CD14-positive monocyte (primary cell): ENCODE data around the gene HMCN2. TPM values are rescaled to one million over a fixed set of nuclear protein-coding genes. Genes with fewer than 3 reads are reported as not detected.

ENCODE experiments used
- DNase-seq, 3 donors: peaks; one replicate each; pipeline ENCODE4 v3.0.0-alpha.2; 2011 to 2022
- H2AFZ ChIP-seq: 2 replicates; pipeline ENCODE4 v1.6.0; 2012; ENCODE audit warnings: mild to moderate bottlenecking, low read depth, low read length, inconsistent platforms; ENCODE audit not compliant: insufficient read depth, poor library complexity, severe bottlenecking
- H3K27ac ChIP-seq, 2 donors: 1 replicate in 1 of 2; 2 replicates in 1 of 2; pipeline ENCODE4 v1.5.1; 2012 to 2013; ENCODE audit warnings: low read length in 2 of 2, control low read depth in 1 of 2, inconsistent platforms in 1 of 2, low read depth in 1 of 2, mild to moderate bottlenecking in 1 of 2
- H3K27me3 ChIP-seq, 2 donors: one replicate each; pipeline versions ENCODE4 v1.6.0 to v1.6.1; 2011 to 2013; ENCODE audit warnings: low read length in 2 of 2; ENCODE audit not compliant: control insufficient read depth in 2 of 2, insufficient read depth in 2 of 2
- H3K36me3 ChIP-seq, 2 donors: replicated peaks in 1 of 2; 1 replicate in 1 of 2; 2 replicates in 1 of 2; pipeline versions ENCODE4 v1.5.1 to v1.6.1; 2012 to 2013; ENCODE audit warnings: low read length in 2 of 2, control low read depth in 1 of 2, inconsistent platforms in 1 of 2, mild to moderate bottlenecking in 1 of 2; ENCODE audit not compliant: insufficient read depth in 2 of 2, control insufficient read depth in 1 of 2
- H3K4me1 ChIP-seq, 2 donors: 1 replicate in 1 of 2; 2 replicates in 1 of 2; pipeline versions ENCODE4 v1.5.1 to v1.6.1; 2012 to 2013; ENCODE audit warnings: low read length in 2 of 2, control low read depth in 1 of 2, inconsistent platforms in 1 of 2, mild to moderate bottlenecking in 1 of 2, moderate library complexity in 1 of 2; ENCODE audit not compliant: insufficient read depth in 2 of 2, control insufficient read depth in 1 of 2
- H3K4me2 ChIP-seq: replicated peaks from 2 replicates; pipeline ENCODE3; 2012; ENCODE audit warnings: low read length, moderate library complexity, mild to moderate bottlenecking; ENCODE audit not compliant: poor library complexity, severe bottlenecking; ENCODE audit errors: extremely low read depth
- H3K4me3 ChIP-seq, 3 experiments: fragments of 200-600 bp in 1 of 3; sonication (generic) in 1 of 3; replicated peaks in 1 of 3; 1 replicate in 2 of 3; 2 replicates in 1 of 3; pipeline ENCODE4 v1.5.1; 2011 to 2013; ENCODE audit warnings: low read length in 3 of 3, mild to moderate bottlenecking in 3 of 3, control low read depth in 2 of 3, low read depth in 2 of 3, inconsistent platforms in 1 of 3, moderate library complexity in 1 of 3
- H3K79me2 ChIP-seq: 2 replicates; pipeline ENCODE4 v1.6.0; 2012; ENCODE audit warnings: mild to moderate bottlenecking, control low read depth, inconsistent platforms, low read length, moderate library complexity; ENCODE audit not compliant: insufficient read depth
- H3K9ac ChIP-seq: 2 replicates; pipeline ENCODE4 v1.6.0; 2017; ENCODE audit warnings: low read length, mild to moderate bottlenecking; ENCODE audit not compliant: insufficient read depth, poor library complexity, severe bottlenecking
- H3K9me3 ChIP-seq, 2 donors: replicated peaks in 1 of 2; 1 replicate in 1 of 2; 2 replicates in 1 of 2; pipeline versions ENCODE4 v1.5.1 to v1.6.1; 2012 to 2013; ENCODE audit warnings: low read length in 2 of 2, control low read depth in 1 of 2; ENCODE audit not compliant: control insufficient read depth in 1 of 2, insufficient read depth in 1 of 2
- H4K20me1 ChIP-seq: 2 replicates; pipeline ENCODE4 v1.6.0; 2012; ENCODE audit warnings: mild to moderate bottlenecking, low read length, control low read depth, moderate library complexity; ENCODE audit not compliant: insufficient read depth
- H3K27ac Mint-ChIP-seq, 7 donors: one replicate each; pipeline ENCODE4 v1.8.0; 2020; ENCODE audit warnings: mild to moderate bottlenecking in 7 of 7, mixed read lengths in 7 of 7, moderate library complexity in 6 of 7, inconsistent platforms in 2 of 7
- H3K27me3 Mint-ChIP-seq, 3 donors: one replicate each; pipeline ENCODE4 v1.8.0; 2021 to 2022; ENCODE audit warnings: low read depth in 3 of 3, mild to moderate bottlenecking in 3 of 3, mixed read lengths in 3 of 3, moderate library complexity in 3 of 3, inconsistent platforms in 1 of 3
- H3K36me3 Mint-ChIP-seq, 2 donors: one replicate each; pipeline ENCODE4 v1.8.0; 2020; ENCODE audit warnings: mixed read lengths in 2 of 2, inconsistent platforms in 1 of 2, mild to moderate bottlenecking in 1 of 2
- H3K4me1 Mint-ChIP-seq: one replicate; pipeline ENCODE4 v1.8.0; 2020; ENCODE audit warnings: mild to moderate bottlenecking, mixed read lengths
- H3K4me3 Mint-ChIP-seq, 2 donors: one replicate each; pipeline ENCODE4 v1.8.0; 2020; ENCODE audit warnings: mild to moderate bottlenecking in 2 of 2, mixed read lengths in 2 of 2, moderate library complexity in 1 of 2
- H3K9me3 Mint-ChIP-seq, 7 donors: one replicate each; pipeline ENCODE4 v1.8.0; 2020 to 2022; ENCODE audit warnings: mixed read lengths in 7 of 7, mild to moderate bottlenecking in 6 of 7, moderate library complexity in 6 of 7, inconsistent platforms in 2 of 7
- WGBS: methylation state at CpG from one replicate; pipeline ENCODE4 v1.1.5; 2013; ENCODE audit warnings: missing lambda C conversion rate; ENCODE audit not compliant: insufficient coverage; 5-methylcytosine and 5-hydroxymethylcytosine counted together
- intact Hi-C, 2 donors: fragments of 100-400 bp; cut with micrococcal nuclease; formaldehyde crosslinking; loops; one replicate each; pipeline versions ENCODE4 v1.15.0 to v1.15.1; 2023
- polyA plus RNA-seq, 3 donors: library from polyadenylated mRNA; depleted of rRNA in 1 of 3; unstranded in 2 of 3; stranded (reverse) in 1 of 3; fragments of 300-500 nt in 2 of 3; fragments of >200 nt in 1 of 3; fragmentation: Illumina TruSeq in 2 of 3; gene quantifications; 1 replicate in 2 of 3; 2 replicates in 1 of 3; pipeline ENCODE4 v1.2.3, GENCODE V29; 2012 to 2021
- TF ChIP-seq, protein P1 (sequence below): fragments of 200-600 bp; IDR thresholded peaks from one replicate; pipeline ENCODE4 v1.8.0; 2022; ENCODE audit warnings: antibody characterized with exemption, mild to moderate bottlenecking

Gene HMCN2
- polyA plus RNA-seq, 3 donors = not detected

DNA sequence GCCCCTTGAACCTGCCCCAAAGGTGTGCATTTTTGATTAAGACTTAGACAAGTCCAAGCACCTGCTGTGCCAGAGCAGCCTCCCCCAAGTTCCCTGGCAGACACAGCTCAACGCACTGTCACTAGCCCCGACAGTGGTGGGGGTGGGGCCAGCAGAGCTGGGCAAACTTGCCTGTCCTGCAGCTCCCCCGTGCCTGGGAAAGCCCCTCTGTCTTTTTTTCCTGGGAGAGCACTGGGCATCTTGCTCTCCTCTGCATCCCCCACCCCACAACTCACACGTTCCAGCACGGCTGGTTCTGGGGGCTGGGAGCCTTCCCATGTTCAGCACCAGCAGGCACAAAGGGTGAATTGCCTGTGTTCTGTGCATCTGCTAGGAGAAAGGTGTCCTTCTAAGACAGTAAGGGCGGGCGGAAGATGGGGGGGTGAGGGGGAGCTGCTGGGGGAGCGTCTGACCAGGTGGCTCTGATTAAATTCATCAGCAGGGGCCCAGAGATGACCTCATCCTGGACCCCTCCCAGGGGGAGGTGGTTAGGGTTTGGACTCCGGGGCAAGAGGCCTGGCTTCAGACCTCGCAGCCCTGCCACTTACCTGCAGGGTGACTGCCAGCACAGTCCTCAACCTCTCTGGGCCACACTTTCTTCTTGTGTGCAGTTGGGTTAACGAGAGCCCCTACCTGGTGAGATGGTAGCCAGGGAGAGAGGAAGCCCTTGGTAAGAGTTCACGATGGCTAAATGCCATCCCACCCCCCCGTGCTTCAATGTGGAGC is 23.5 kb downstream of the HMCN2 start:
- no peaks in the 10 kb centered on the region for H3K27me3 ChIP-seq
- H3K27me3 Mint-ChIP-seq = peaks cover 8 to 20% (median 12%) of the 10 kb centered on the region in 3 donors

DNA sequence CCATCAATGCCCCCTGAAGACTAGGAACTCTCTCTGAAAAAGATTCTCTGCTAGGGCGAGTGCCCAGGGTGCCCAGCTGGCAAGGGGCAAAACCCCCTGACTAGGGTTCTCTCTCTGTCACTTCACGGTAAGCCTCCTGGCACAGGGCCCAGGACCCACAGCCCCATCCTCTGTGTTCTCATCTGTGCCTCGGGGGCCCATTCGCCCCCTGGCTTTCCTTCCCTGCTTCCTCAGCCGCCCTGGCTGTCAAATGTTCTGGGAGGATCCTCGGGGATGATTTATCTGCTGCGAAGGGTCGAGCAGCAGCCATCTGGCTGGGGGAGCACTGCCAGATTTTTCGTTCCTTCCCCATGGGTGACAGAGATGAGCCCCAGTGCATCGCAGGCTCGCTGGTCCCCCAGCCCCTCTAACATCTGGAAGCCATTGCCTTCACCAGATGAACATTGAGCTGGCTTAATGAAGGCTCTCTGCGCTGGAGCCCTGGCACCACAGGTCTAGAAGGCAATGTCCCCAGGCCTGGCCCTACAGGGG is 24.2 kb downstream of the HMCN2 start:
- intact Hi-C loops = no loop called here
- 77% methylated on average over 8 of the region's 12 CpGs for WGBS
- no peak overlapping the region for H3K9ac ChIP-seq

More for the DNA sequence above, 23.5 kb downstream of the HMCN2 start:
- H3K9me3 ChIP-seq = no peaks in the 10 kb centered on the region
- Mint-ChIP-seq H3K9me3 (no peaks in the 10 kb centered on the region), H3K27ac (peak overlapping the region in 1 of 7 donors; percentile 46), H3K4me3 (no peak overlapping the region), H3K4me1 (no peaks in the 10 kb centered on the region), H3K36me3 (no peaks in the 10 kb centered on the region)
- TF ChIP-seq, protein P1, sequence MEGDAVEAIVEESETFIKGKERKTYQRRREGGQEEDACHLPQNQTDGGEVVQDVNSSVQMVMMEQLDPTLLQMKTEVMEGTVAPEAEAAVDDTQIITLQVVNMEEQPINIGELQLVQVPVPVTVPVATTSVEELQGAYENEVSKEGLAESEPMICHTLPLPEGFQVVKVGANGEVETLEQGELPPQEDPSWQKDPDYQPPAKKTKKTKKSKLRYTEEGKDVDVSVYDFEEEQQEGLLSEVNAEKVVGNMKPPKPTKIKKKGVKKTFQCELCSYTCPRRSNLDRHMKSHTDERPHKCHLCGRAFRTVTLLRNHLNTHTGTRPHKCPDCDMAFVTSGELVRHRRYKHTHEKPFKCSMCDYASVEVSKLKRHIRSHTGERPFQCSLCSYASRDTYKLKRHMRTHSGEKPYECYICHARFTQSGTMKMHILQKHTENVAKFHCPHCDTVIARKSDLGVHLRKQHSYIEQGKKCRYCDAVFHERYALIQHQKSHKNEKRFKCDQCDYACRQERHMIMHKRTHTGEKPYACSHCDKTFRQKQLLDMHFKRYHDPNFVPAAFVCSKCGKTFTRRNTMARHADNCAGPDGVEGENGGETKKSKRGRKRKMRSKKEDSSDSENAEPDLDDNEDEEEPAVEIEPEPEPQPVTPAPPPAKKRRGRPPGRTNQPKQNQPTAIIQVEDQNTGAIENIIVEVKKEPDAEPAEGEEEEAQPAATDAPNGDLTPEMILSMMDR = no peak
- H3K36me3 ChIP-seq = no peaks in the 10 kb centered on the region
- no peak overlapping the region for H2AFZ ChIP-seq
- no peak overlapping the region for H3K27ac ChIP-seq
- no peak for DNase-seq
- H4K20me1 ChIP-seq = no peaks in the 10 kb centered on the region
- 64% methylated on average over 6 of the region's 13 CpGs for WGBS
- H3K4me1 ChIP-seq = no peaks in the 10 kb centered on the region
- H3K4me2 ChIP-seq = no peak overlapping the region
- H3K9ac ChIP-seq = no peak overlapping the region
- H3K79me2 ChIP-seq = no peaks in the 10 kb centered on the region
- H3K4me3 ChIP-seq = no peak overlapping the region
- intact Hi-C loops = no loop called here

More for the DNA sequence above, 24.2 kb downstream of the HMCN2 start:
- no peak overlapping the region for H3K27ac ChIP-seq
- DNase-seq = no peak
- H3K9me3 Mint-ChIP-seq = no peaks in the 10 kb centered on the region
- no peaks in the 10 kb centered on the region for H3K4me1 ChIP-seq
- H3K27ac Mint-ChIP-seq = no peak overlapping the region
- no peaks in the 10 kb centered on the region for H3K36me3 Mint-ChIP-seq
- H3K9me3 ChIP-seq = no peaks in the 10 kb centered on the region
- no peaks in the 10 kb centered on the region for H3K36me3 ChIP-seq
- peaks cover 8 to 20% (median 15%) of the 10 kb centered on the region in 3 donors for H3K27me3 Mint-ChIP-seq
- H3K4me3 Mint-ChIP-seq = no peak overlapping the region
- no peaks in the 10 kb centered on the region for H3K4me1 Mint-ChIP-seq
- H2AFZ ChIP-seq = no peak overlapping the region
- no peak overlapping the region for H3K4me3 ChIP-seq
- H3K4me2 ChIP-seq = no peak overlapping the region
- no peaks in the 10 kb centered on the region for H3K27me3 ChIP-seq
- no peaks in the 10 kb centered on the region for H3K79me2 ChIP-seq
- TF ChIP-seq, protein P1 = no peak
- H4K20me1 ChIP-seq = no peaks in the 10 kb centered on the region
